Suprapubic skin (tissue), 4 donors: Measurements from ENCODE around the gene ASB3.

Experiments used
- EP300 ChIP-seq: sonication (generic); formaldehyde crosslinking; IDR thresholded peaks from one replicate; pipeline ENCODE4 v1.6.1; 2017; ENCODE audit warnings: antibody characterized with exemption
- POLR2A ChIP-seq, 2 donors: fragments of 450-650 bp; IDR thresholded peaks; one replicate each; pipeline ENCODE4 v1.6.1; 2017; ENCODE audit warnings: antibody characterized with exemption in 2 of 2, mild to moderate bottlenecking in 2 of 2, moderate library complexity in 2 of 2
- POLR2AphosphoS5 ChIP-seq, 3 donors: sonication (generic); formaldehyde crosslinking; IDR thresholded peaks; one replicate each; pipeline ENCODE4 v1.6.1; 2017; ENCODE audit warnings: antibody characterized with exemption in 3 of 3
- TF ChIP-seq, protein P1 (sequence below), 2 donors: fragments of 200-600 bp in 1 of 2; fragments of 450-650 bp in 1 of 2; sonication (generic) in 1 of 2; IDR thresholded peaks; one replicate each; pipeline ENCODE4 v1.5.1; 2016 to 2019; ENCODE audit warnings: antibody characterized with exemption in 2 of 2, mild to moderate bottlenecking in 1 of 2, moderate library complexity in 1 of 2

GRCh38 chr2:53641290-53641689, 145.5 kb downstream of the ASB3 start:
- TF ChIP-seq, protein P1, sequence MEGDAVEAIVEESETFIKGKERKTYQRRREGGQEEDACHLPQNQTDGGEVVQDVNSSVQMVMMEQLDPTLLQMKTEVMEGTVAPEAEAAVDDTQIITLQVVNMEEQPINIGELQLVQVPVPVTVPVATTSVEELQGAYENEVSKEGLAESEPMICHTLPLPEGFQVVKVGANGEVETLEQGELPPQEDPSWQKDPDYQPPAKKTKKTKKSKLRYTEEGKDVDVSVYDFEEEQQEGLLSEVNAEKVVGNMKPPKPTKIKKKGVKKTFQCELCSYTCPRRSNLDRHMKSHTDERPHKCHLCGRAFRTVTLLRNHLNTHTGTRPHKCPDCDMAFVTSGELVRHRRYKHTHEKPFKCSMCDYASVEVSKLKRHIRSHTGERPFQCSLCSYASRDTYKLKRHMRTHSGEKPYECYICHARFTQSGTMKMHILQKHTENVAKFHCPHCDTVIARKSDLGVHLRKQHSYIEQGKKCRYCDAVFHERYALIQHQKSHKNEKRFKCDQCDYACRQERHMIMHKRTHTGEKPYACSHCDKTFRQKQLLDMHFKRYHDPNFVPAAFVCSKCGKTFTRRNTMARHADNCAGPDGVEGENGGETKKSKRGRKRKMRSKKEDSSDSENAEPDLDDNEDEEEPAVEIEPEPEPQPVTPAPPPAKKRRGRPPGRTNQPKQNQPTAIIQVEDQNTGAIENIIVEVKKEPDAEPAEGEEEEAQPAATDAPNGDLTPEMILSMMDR (IDR thresholded peaks at IDR 0.05) = no peak
- TF ChIP-seq POLR2A (IDR thresholded peaks at IDR 0.05) = no peak
- no peak for TF ChIP-seq POLR2AphosphoS5 (IDR thresholded peaks at IDR 0.05)
- TF ChIP-seq EP300 = no peak
